Measurements from ENCODE around the gene CASKIN2. TPM values are rescaled to one million over a fixed set of nuclear protein-coding genes. Genes with fewer than 3 reads are reported as not detected.

Gene CASKIN2
- total and polyA plus RNA-seq, 2 of the 4 experiments (the other 2 are of a cell fraction), result 2.9 to 6.9 TPM

GRCh38 chr17:75548813-75549212 is 33.5 kb upstream of the CASKIN2 start:
- Histone ChIP-seq H3K56ac (ENCODE audit: extremely low read depth, insufficient read depth, low read length) (no peak overlapping the region), H3K4me2 (ENCODE audit: low read depth, low read length) (no peak overlapping the region), H3K9me1 (ENCODE audit: insufficient read depth, low read length) (peaks cover 11% of the 10 kb centered on the region; the same call in 1 of the 2 replicates), H3K27ac (ENCODE audit: insufficient read depth, low read length) (no peak overlapping the region), H3K23ac (ENCODE audit: low read depth, low read length) (no peak overlapping the region), H2AFZ (replicated peaks; ENCODE audit: low read length, poor library complexity) (no peak overlapping the region), H3K27me3 (ENCODE audit: control insufficient read depth, insufficient read depth, low read length) (peaks cover 36% of the 10 kb centered on the region), H3K36me3 (ENCODE audit: control insufficient read depth, insufficient read depth, low read length) (no peaks in the 10 kb centered on the region), H2AK9ac (replicated peaks; ENCODE audit: low read depth, low read length, poor library complexity) (no peak overlapping the region), H4K91ac (ENCODE audit: insufficient read depth, low read depth, low read length) (no peak overlapping the region), H3K9me3 (ENCODE audit: control insufficient read depth, insufficient read depth, low read length) (no peaks in the 10 kb centered on the region), H3K4me3 (ENCODE audit: insufficient read depth, low read depth, low read length) (no peak overlapping the region), H4K8ac (ENCODE audit: low read depth in 2 of 2, low read length in 2 of 2) (no peak overlapping the region), H4K20me1 (ENCODE audit: insufficient read depth, low read length) (no peaks in the 10 kb centered on the region), H2BK15ac (ENCODE audit: low read depth, low read length) (no peak overlapping the region), H3K18ac (ENCODE audit: low read depth, low read length) (no peak overlapping the region), H4K5ac (ENCODE audit: low read depth, low read length) (no peak overlapping the region), H2BK20ac (ENCODE audit: low read depth, low read length) (no peak overlapping the region), H2BK5ac (ENCODE audit: low read depth, low read length, poor library complexity, severe bottlenecking) (no peak overlapping the region), H2AK5ac (ENCODE audit: low read depth, low read length) (no peak overlapping the region), H3K4ac (ENCODE audit: low read depth, low read length) (no peak overlapping the region), H3K4me1 (ENCODE audit: control insufficient read depth, insufficient read depth, low read length) (peaks cover 11% of the 10 kb centered on the region), H3K9ac (ENCODE audit: low read depth, low read length) (no peak overlapping the region), H3K14ac (replicated peaks; ENCODE audit: low read depth, low read length) (no peak overlapping the region), H3K79me1 (ENCODE audit: low read depth in 1 of 2, low read length in 2 of 2) (no peaks in the 10 kb centered on the region), H2BK120ac (ENCODE audit: low read depth, low read length) (no peak overlapping the region)
- WGBS, 2 experiments (ENCODE audit: extremely low coverage in 2 of 2, insufficient read length in 1 of 2), result no CpG with 5 or more reads among the region's 5 CpGs
- BruUV-seq (replicated peaks), result no TSS peak
- DNase-seq (no peak), ATAC-seq (ENCODE audit: low read depth) (no peak)
- CTCF ChIA-PET, result no interaction called here
- POLR2A ChIA-PET (ENCODE audit: unreplicated experiment), result no interaction called here
- dilution Hi-C loops (cut with HindIII; ENCODE audit: low sequenced_read_pairs, unreplicated experiment), result no loop called here
- intact Hi-C loops (cut with micrococcal nuclease), result no loop called here
- TF ChIP-seq RAD21 (IDR thresholded peaks at IDR 0.05; ENCODE audit: low read length), result no peak
- TF ChIP-seq MAZ (IDR thresholded peaks at IDR 0.05; ENCODE audit: borderline replicate concordance, low read depth, low read length), result no peak
- no peak for TF ChIP-seq SMC3 (IDR thresholded peaks at IDR 0.05; ENCODE audit: low read depth, low read length)
- TF ChIP-seq USF2 (IDR thresholded peaks at IDR 0.05; ENCODE audit: low read depth, low read length), result no peak
- no peak for TF ChIP-seq MAFK (IDR thresholded peaks at IDR 0.05; ENCODE audit: low read depth, low read length)
- no peak for TF ChIP-seq RFX5 (IDR thresholded peaks at IDR 0.05; ENCODE audit: low read depth, low read length)
- no peak for TF ChIP-seq NFE2L2 (IDR thresholded peaks at IDR 0.05; ENCODE audit: low read depth, low read length)
- TF ChIP-seq BHLHE40 (IDR thresholded peaks at IDR 0.05; ENCODE audit: low read depth, low read length), result no peak
- TF ChIP-seq FOS (IDR thresholded peaks at IDR 0.05; ENCODE audit: low read depth, low read length), result no peak
- no peak for TF ChIP-seq CHD1 (IDR thresholded peaks at IDR 0.05; ENCODE audit: low read depth, low read length)
- TF ChIP-seq POLR2A (IDR thresholded peaks at IDR 0.05; ENCODE audit: low read depth, low read length), result no peak
- no peak for TF ChIP-seq ELK1 (IDR thresholded peaks at IDR 0.05; ENCODE audit: borderline replicate concordance, low read depth, low read length)
- no peak for TF ChIP-seq MXI1 (IDR thresholded peaks at IDR 0.05; ENCODE audit: borderline replicate concordance, low read depth, low read length)
- TF ChIP-seq CTCF (conservative IDR thresholded peaks at IDR 0.05; ENCODE audit: low read depth, low read length), result no peak
- TF ChIP-seq CEBPB (IDR thresholded peaks at IDR 0.05; ENCODE audit: low read depth, low read length), result no peak
- no peak for TF ChIP-seq RCOR1 (IDR thresholded peaks at IDR 0.05; ENCODE audit: insufficient replicate concordance, low read length)
- in situ Hi-C loops (cut with MboI; ENCODE audit: low sequenced_read_pairs), result no loop called here

Data from IMR-90 (cell line).